Measurements from ENCODE around the gene KAT7. TPM values are rescaled to one million over a fixed set of nuclear protein-coding genes. Genes with fewer than 3 reads are reported as not detected.
A peak's percentile ranks its signal among the peaks of the same experiment; 100 is the strongest.
"Not testable (repeated sequence)": the region's sequence is repeated elsewhere in the genome, so short reads cannot be mapped to it uniquely, and the experiment has no call there.

KAT7 gene
- total RNA-seq (2014; rRNA removed; shearing (Covaris generic)): 32.6 and 38.1 TPM in 2 replicates

DNA sequence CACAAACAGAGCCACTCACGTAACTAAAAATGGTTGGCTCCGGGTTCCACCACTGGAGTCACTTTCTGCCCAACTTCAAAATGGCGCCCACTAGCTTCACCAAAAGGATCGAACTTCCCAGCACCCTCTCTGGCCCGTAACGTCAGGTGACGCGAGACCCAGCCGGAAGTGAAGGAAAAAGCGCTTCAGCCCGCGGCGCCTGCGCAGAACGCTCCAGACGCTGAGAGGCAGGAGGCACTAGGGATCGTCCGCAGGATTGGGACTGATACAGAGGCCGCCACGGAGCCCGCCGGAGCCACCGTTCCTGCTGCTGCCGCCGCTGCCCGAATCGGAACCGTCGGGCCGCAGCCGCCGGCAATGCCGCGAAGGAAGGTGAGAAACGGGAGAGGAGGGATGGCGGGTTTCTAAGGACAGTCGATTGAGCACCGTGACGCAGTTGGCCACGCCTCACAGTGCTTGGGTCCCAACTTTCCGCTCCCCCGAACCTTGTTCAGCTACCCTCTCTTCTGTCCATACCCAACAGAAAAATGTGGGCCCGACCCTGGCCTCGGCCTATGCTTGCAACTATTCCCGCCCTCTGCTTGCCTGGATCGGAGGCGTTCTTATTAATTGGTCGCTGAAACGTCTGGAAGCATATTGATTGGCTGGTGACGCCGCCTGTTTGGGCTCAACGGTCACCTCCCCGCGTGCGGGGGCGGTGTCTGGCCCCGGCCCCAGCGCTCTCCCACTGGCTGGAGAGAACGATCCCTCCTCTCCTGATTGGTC is at the start of gene KAT7:
TSS of gene KAT7 (plus strand) at position 204 of the 765 bp plus-strand sequence. CDS start at position 358, 154 bp downstream.
- DNase-seq (ENCODE audit: low read depth): peak; percentile 98

DNA sequence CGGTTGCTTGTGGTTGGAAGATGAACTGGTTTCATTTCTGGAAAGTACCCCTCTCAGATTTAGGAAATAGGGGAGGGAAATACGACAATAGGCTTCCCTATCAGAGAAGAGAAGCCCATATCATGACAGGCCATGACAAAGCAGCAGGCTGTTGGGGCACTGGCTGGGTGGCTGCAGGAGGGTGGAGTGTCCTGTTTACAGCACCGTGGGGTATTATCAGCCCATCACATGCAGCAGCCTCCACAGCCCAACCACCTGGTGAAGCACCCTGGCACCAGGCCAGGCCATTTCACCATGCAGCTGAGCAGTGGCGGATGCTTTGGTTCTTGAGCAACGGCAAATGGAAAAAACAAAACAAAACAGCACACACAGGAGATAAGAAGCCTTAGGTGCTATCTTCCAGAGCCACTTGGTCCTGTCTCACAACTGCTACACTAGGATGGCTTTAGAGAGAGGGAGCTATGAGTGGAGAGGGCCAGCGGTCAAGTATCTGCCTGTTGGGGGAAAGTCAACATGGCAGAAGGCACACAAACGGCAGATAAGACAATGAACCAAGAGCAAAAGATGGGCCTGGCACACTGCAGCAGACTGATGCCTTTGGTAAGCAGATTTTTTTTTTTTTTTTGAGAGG is 48.7 kb upstream of the KAT7 start:
- no peak for DNase-seq (ENCODE audit: low read depth)

DNA sequence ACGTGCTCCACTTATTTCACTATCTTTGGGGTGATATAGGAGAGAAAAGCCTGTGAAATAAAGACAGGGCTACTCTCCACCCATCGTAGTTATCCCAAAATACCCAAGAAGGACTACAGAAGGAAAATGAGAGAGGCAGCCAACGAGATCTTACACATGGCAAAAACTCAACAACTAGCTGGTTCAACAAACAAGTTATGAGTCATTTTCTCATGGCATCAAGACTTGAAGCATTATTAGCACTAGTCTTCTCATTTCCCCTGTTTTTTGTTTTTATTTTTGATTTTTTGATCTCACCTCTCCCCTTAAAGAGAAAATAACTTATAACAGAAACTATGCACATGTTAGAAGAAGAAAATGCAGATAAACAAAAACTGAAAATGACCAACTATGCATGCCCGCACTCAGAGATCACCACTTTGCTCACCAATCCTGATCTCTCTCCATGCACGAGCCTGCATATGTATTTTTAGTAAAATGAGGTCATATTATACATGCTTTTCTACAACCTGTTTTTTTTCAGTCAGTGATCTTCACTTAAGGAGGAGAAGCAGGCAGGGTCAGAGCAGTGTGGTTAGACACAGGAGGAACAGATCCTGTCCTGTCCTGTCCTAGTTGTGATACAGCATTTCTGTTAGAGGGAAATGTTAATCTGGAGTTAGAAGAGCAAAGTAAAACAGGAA is 47.3 kb upstream of the KAT7 start:
- DNase-seq (ENCODE audit: low read depth): no peak

DNA sequence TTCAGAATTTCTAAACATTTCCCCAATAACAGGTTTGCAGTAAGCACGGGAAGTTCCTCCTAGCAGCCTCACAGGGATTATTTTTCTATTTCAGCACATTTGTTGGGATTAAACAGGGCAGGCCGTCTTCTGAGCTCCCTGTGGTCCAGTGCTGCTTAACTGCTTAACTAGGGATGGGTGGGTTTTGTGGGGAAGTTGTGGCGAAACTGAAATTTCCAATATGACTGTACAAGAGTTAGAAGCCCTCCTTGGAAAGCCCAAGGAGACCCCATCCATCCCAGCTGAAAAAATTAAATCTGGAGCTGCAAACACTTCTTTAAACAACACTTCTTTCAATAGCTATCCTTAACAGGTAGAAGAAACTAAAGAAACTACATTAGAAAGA is 46.8 kb upstream of the KAT7 start:
- DNase-seq (ENCODE audit: low read depth): no peak

- peak; percentile 10 for DNase-seq (ENCODE audit: low read depth)
Observed at GRCh38 chr17:49742166-49742638, 46.3 kb upstream of the KAT7 start.

DNA sequence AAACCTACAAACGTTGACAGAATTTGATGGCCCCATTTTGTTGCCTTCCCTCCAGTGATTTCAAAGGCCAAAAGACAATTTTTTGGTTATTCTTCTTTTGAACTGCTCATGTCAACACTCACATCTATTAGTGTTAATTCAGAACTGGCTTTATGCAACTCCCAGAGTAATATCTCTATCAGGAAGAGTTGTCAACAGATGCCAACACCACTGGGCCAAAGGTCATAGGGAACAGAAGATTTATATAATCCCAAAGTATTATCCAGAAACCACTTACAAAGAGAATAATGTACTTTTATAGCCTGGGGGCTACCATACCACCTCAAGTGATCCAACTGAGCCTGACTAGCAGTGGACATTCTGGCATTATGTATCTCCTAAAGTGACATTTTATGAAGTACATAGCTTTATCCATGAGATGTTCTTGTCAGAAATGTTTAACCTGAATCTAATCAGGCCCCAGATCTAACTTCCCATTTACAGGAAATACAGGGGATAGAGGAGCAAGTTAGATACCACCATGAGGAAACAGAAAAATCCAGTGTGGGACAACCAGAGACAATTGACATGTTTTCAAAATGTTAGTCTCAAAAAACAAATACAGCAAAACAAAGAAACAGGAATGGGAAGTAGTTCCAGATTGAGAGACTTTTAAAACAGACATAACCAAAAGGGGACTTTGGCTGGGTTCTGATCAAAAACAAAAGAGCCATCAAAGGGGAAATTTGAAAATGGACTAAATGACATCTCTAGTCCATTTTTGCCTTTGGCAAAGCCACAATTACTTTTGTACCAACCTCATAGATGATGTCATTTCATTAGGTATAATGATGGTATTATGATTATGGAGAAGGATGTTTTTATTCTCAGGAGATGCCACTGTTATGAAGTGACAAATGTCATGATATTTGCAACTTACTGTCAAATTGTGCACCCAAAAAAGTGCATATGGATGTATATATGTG is 43.0 kb upstream of the KAT7 start:
- DNase-seq (ENCODE audit: low read depth): no peak

DNA sequence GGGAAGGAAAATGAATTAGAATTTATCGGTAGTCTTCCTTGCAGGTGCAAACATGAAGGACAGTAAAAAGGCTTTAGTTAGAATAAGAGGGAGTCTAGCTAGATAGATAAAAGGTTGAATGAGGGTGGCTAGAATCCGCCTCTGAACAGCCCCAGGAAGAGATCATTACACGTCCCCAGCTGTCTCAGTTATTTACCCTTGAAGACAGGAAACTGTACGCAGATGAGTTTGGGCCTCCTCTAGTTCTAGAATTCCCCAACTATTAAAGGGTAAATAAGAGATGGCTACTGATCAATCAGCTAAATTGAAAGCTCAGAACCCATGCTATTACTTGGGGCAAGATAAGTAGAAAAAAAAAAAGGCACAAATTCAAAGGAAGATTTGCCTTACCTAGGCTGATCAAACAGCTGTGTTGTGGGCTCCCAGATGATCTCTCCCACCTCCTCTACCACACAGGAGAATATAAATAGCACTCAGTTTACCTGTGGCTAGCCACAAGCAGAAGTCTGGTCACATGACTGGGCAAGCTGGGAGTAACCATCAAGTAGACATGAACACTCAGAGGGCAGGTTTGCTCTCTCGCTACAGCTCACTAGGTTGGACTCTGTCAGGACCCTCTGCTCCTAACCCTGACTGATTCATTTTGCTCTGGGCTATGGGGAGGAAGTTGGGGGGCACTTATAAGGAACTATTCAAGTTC is 41.5 kb upstream of the KAT7 start:
- DNase-seq (ENCODE audit: low read depth): no peak

GRCh38 chr17:49747632-49748031 is 40.8 kb upstream of the KAT7 start:
- DNase-seq (ENCODE audit: low read depth): no peak

DNA sequence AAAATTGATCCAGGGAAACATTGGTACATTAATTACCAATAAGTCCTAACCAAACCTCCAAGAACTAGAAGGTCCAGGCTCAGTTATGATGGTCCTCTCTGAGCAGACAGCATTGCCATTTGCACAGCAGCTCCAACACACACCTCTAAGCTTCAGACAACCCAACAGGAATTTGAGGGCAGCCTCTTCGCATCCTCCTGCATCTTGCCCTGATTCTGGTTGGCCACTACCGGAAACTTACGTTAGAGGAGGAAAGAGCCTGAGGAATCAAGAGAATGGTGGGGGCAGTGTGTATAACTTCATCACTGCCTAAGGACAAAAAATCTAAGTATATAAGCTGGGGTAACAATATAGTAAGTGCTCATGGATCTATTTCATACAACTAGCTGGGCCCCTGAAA is 40.3 kb upstream of the KAT7 start:
- no peak for DNase-seq (ENCODE audit: low read depth)

DNA sequence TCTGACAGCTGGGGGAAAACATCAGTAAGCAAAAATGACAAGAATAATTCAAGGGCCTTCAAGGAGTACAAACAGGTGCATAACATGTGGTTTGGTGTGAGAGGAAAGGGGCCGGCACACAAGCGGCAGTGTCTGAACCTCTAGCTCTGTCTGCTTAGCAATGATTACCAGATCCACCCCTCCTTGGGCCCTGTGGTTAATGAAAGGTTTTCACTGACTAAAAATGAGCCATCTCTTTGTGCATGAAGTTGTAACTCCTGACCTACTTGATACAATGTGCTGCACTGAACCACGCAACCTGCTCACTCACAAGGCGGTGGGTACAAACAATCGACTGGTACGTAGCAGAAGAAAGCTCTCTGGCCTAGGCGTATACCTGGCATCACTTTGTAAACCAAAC is 39.7 kb upstream of the KAT7 start:
- DNase-seq (ENCODE audit: low read depth): no peak

DNA sequence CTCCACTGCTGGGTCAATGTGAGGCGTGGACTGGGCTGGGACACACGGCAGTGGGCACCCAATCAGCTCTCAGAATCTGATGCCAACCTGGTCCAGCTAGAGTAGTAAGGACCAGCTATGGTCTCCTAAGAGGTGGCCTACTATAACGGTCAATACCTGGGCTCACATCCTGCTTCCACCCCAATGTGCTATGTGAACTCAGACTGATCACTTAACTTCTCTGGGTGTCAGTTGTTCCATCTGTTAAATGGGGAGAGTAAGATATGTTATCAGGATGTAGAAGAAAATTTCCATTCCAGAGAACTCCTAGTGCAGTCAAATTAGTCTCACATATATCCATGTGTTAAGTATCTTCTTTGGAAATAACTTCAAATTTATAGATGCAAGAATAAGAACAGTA is 38.8 kb upstream of the KAT7 start:
- DNase-seq (ENCODE audit: low read depth): no peak

DNA sequence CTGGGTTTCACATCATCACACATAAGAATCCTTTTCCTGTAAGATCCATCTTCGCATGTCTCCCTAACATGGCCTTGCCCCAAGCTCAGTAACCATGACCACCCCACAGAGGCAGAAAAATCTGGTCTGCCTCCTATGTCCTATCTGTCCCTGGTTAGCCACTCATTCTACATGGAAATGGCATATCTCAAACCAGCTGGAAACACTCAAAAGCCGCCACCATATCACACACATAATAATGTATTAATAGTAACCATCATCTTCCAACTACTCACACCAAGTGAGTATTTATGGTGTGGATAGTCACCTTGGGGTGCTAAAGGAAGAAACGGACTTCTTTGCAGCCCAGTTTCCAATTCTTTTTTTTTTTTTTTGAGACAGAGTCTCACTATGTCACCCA is 36.0 kb upstream of the KAT7 start:
- no peak for DNase-seq (ENCODE audit: low read depth)

DNA sequence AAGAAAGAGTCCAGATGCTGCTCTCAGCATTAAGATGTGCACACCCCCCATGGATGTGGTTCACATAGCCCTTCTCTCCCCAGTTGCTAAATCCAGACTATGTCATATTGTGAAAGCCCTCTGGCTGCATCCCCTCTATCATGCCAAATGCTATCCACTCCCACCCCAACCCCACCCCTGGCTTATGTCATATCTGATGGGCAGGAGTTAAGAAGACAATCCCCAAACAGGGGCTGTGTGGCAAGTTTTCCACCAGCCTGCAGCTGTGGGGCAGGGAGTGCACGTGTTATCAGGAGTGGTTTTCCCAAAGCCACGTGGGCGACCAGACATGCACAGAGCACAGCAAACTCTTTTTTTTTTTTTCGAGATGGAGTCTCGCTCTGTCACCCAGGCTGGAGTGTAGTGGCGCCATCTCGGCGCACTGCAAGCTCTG is 34.5 kb upstream of the KAT7 start:
- DNase-seq (ENCODE audit: low read depth): no peak

DNA sequence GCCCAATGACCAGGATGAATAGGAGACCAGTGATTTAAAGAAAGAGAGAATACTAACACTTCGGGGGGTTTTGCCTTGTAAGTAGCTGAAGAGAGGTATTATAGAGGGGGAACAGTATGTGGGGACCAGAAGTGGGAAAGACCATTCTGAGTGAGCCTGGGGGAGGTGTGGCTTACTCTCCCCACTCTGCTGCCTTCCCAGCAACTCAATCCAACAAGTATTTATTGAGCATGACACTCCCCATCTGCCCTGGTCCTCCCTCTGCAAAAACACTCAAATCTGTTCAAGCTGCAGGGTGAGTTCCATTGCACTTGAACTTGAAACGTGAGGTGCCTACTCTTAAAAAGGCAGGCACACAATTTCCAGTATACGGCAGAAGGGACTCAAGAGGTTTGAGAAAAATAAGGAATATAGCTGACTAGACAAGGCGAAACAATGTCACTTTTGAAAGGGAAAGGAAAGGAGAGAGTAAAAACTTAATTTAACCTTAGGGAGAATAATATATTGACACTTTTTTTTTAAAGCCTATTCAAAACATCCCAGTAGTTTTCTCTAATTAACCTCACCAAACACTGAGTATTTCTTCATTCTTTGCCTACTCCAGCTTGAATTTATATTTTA is 32.7 kb upstream of the KAT7 start:
- DNase-seq (ENCODE audit: low read depth): no peak

GRCh38 chr17:49756323-49757150 is 31.9 kb upstream of the KAT7 start:
- DNase-seq (ENCODE audit: low read depth): no peak

DNA sequence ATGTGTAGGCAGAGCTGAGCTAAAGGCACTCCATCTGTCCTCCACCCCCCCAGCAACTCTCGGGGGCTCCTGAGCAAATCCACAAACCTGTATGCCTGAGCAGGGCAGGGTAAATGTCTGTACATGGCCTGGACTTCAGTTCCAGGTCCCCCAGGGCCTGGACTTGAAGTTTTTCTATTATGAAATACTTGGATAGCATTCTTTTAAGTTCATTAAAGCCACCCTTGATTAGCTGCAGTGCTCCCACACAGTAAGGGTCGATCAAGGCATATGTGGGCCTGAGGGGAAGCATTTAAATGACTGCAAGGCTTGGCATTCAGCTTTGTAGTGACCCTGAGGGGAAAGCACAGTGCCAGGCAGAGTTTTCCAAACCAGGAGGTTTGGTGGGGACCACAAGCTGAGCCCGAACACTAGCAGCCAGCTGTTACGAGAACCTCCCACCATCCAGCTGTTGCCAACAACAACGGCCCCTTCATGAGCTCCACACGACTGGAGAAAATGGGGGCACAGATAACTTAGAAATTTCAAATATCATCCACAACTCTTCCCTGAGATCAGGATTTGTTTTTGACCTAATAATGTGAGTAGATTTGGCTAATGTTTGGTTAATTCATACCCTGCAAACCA is 31.2 kb upstream of the KAT7 start:
- no peak for DNase-seq (ENCODE audit: low read depth)

GRCh38 chr17:49758464-49759010 is 29.9 kb upstream of the KAT7 start:
- not testable (repeated sequence) for DNase-seq (ENCODE audit: low read depth)

DNA sequence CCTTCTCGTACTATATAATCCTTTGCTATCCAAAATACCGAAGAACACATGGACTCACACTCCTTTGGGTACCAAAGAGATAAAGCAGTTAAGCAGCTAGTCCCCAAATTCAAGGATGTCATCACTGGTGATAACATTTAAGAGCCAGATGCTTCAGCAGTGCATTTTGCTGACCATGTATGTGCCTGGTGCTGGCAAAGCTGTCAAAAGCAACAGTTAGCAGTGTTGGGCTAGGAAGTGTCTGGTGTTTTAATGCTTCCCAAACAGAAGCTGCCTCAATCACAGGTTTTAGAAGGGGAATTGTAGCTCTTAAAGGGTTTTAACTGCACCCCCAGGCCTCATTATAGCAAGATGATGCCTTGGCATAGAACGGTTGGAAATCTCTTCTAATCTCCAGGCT is 29.3 kb upstream of the KAT7 start:
- no peak for DNase-seq (ENCODE audit: low read depth)

GRCh38 chr17:49760296-49760695 is 28.2 kb upstream of the KAT7 start:
- no peak for DNase-seq (ENCODE audit: low read depth)

Data from RPMI7951 (cell line).